ENCODE measurements around the gene UBL3. TPM values are rescaled to one million over a fixed set of nuclear protein-coding genes. Genes with fewer than 3 reads are reported as not detected.

The UBL3 gene, protein sequence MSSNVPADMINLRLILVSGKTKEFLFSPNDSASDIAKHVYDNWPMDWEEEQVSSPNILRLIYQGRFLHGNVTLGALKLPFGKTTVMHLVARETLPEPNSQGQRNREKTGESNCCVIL
- total RNA-seq, result 10 to 100 TPM; 24.2 to 29.4 TPM
- polyA plus RNA-seq, result 10 to 100 TPM; 14.8 to 20.7 TPM
- long read RNA-seq, donor 1, full-length matches to known transcripts, result 32 of 42 reads
- long read RNA-seq, donor 1, partial matches to known transcripts, result 2 of 42 reads
- long read RNA-seq, donor 1, other reads (novel, unspliced or antisense), result 8 of 42 reads
- long read RNA-seq, donor 2, full-length matches to known transcripts, result 30 of 45 reads
- long read RNA-seq, donor 2, partial matches to known transcripts, result 3 of 45 reads
- long read RNA-seq, donor 2, other reads (novel, unspliced or antisense), result 12 of 45 reads

DNA sequence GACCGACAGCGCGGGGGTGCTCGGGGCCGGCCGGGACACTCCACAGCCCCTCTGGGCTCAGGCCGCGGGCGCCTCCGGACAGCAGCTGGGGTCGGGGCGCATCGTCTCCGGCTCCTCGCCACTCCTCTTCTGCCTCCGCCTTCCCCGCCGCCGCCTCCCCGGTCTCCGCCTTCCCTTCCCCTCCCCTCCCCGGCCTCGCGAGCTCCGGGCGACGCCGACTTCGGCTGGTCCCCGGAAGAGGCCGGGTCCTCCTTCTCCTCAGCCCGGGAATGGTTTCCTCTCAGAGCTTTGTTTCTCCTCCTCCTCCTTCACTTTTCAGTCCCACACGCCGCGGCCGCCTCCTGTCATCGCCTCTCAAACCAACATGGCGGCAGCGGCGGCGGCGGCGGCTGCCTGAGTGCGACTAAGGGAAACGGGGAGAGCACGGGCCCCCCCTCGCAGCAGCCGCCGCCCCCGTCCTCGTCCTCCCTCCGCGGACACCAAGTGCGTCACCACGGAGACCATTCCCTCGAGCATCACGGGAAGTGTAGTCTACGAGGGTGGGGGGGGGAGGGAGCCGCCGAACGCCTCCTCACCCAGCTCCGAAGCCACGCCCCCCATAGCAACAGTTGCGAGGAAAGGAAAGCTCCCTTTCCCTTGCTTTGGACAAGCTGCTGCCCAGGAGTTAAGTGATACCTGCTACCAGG is at the start of gene UBL3:
UBL3 (minus strand) TSS at position 405 of the 686 bp plus-strand sequence. CDS start 1,079 bp downstream, outside the sequence.
- H3K4me3 ChIP-seq (ENCODE audit: low read length in 2 of 2), result peak within 1 kb of the TSS; percentile 71 to 85
- no peaks in the 10 kb centered on the region for H3K4me1 ChIP-seq (ENCODE audit: control insufficient read depth in 1 of 2, insufficient read depth in 2 of 2, low read length in 2 of 2)
- H3K9me3 ChIP-seq (ENCODE audit: control insufficient read depth, low read length), result no peaks in the 10 kb centered on the region
- peak; percentile 96 for ATAC-seq (ENCODE audit: low FRiP score)
- peak; percentile 98 for DNase-seq
- H3K27ac ChIP-seq (ENCODE audit: low read depth in 1 of 2, low read length in 2 of 2), result peak within 1 kb of the TSS; percentile 86 to 96
- no peaks in the 10 kb centered on the region for H3K36me3 ChIP-seq (ENCODE audit: control insufficient read depth in 1 of 2, insufficient read depth in 2 of 2, low read length in 1 of 2)
- H3K27me3 ChIP-seq (ENCODE audit: control insufficient read depth in 1 of 2, insufficient read depth in 2 of 2, low read length in 1 of 2), result no peaks in the 10 kb centered on the region
- intact Hi-C loops (cut with DNase I), result loop anchor here in 1 of 2 donors (2.0 to 10.0 kb wide), 3 partner anchors 74 to 614 kb away; partner anchors contain the start of genes HMGB1 and SLC7A1
- 0% methylated on average over 49 to 64 of the region's 64 CpGs for WGBS, 2 donors

DNA sequence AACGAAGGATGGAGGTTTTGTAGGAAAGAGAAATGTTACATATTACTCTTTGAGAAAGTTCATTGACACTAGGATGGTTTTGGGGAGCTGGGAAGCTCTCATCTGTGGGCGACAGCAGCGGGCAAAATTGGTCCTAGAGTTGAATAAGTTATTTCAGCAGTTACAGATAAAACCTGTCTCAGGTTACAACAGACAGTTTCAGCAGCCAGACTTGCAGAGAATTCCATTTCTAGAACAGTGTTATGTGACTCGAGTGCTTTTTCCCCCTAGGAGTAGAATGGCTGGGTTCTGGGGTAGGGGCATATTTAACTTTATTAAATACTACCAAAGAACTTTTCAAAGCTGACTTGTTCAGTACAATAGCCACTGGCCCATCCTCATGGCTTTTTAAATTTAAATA is 46.7 kb upstream of the UBL3 start:
- WGBS, 2 donors, result 61 to 71% methylated on average over 4 of the region's 4 CpGs
- H3K36me3 ChIP-seq (ENCODE audit: control insufficient read depth in 1 of 2, insufficient read depth in 2 of 2, low read length in 1 of 2), result no peaks in the 10 kb centered on the region

DNA sequence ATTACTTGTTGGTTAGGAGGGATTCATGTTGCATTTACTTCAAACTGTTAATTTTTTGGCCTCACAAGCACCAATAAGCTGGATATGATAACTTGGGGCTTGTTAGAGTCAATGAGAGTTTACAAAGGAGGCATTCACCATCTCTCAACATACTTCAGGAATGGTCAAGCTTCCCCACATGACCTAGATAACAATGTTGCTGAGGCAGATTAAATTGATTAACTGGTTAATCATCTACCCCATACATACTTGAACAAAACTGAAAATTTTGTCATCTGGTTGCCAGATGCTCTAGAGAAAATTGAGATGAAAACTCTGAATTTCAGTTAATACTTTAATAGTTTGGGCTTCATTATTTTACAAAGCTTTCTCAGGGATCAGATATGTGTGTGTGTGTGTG is 43.0 kb upstream of the UBL3 start:
- Histone ChIP-seq H3K36me3 (ENCODE audit: control insufficient read depth in 1 of 2, insufficient read depth in 2 of 2, low read length in 1 of 2) (no peaks in the 10 kb centered on the region), H3K27ac (ENCODE audit: low read depth in 1 of 2, low read length in 2 of 2) (no peak overlapping the region), H3K4me3 (ENCODE audit: low read length in 2 of 2) (no peak overlapping the region), H3K27me3 (ENCODE audit: control insufficient read depth in 1 of 2, insufficient read depth in 2 of 2, low read length in 1 of 2) (no peaks in the 10 kb centered on the region), H3K9me3 (ENCODE audit: control insufficient read depth, low read length) (no peaks in the 10 kb centered on the region), H3K4me1 (ENCODE audit: control insufficient read depth in 1 of 2, insufficient read depth in 2 of 2, low read length in 2 of 2) (no peaks in the 10 kb centered on the region)
- ATAC-seq (ENCODE audit: low FRiP score), result no peak
- intact Hi-C loops (cut with DNase I), result no loop called here
- DNase-seq, result no peak

More for the DNA sequence above, 46.7 kb upstream of the UBL3 start:
- no peak for ATAC-seq (ENCODE audit: low FRiP score)
- Histone ChIP-seq H3K27ac (ENCODE audit: low read depth in 1 of 2, low read length in 2 of 2) (no peak overlapping the region), H3K9me3 (ENCODE audit: control insufficient read depth, low read length) (no peaks in the 10 kb centered on the region), H3K4me3 (ENCODE audit: low read length in 2 of 2) (no peak overlapping the region), H3K4me1 (ENCODE audit: control insufficient read depth in 1 of 2, insufficient read depth in 2 of 2, low read length in 2 of 2) (no peaks in the 10 kb centered on the region), H3K27me3 (ENCODE audit: control insufficient read depth in 1 of 2, insufficient read depth in 2 of 2, low read length in 1 of 2) (no peaks in the 10 kb centered on the region)
- DNase-seq, result no peak
- intact Hi-C loops (cut with DNase I), result no loop called here

DNA sequence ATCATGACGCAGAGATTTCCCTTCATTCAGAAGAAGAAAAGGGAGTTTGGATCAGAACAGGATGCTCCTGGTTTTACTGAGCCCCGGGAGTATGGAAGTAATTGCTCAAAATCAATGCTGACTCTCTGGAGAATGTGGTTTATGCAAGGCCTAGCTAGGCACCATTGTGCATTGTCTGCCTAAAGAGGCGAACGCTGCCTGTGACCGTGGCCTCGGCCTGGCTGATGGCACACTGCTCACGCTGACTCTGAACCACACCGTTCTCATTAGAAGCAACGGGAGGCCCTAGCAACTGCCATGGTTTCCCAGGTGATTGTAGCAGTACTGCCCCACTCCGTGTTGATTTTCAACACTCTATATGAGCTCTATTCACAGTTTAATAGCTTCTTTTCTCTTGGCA is 41.7 kb upstream of the UBL3 start:
- DNase-seq (no peak), ATAC-seq (ENCODE audit: low FRiP score) (no peak)
- no peaks in the 10 kb centered on the region for H3K27me3 ChIP-seq (ENCODE audit: control insufficient read depth in 1 of 2, insufficient read depth in 2 of 2, low read length in 1 of 2)
- no peak overlapping the region for H3K27ac ChIP-seq (ENCODE audit: low read depth in 1 of 2, low read length in 2 of 2)
- no peaks in the 10 kb centered on the region for H3K36me3 ChIP-seq (ENCODE audit: control insufficient read depth in 1 of 2, insufficient read depth in 2 of 2, low read length in 1 of 2)
- 74 to 77% methylated on average over 10 of the region's 10 CpGs for WGBS, 2 donors
- no peak overlapping the region for H3K4me3 ChIP-seq (ENCODE audit: low read length in 2 of 2)
- intact Hi-C loops (cut with DNase I), result no loop called here
- no peaks in the 10 kb centered on the region for H3K4me1 ChIP-seq (ENCODE audit: control insufficient read depth in 1 of 2, insufficient read depth in 2 of 2, low read length in 2 of 2)
- H3K9me3 ChIP-seq (ENCODE audit: control insufficient read depth, low read length), result no peaks in the 10 kb centered on the region

DNA sequence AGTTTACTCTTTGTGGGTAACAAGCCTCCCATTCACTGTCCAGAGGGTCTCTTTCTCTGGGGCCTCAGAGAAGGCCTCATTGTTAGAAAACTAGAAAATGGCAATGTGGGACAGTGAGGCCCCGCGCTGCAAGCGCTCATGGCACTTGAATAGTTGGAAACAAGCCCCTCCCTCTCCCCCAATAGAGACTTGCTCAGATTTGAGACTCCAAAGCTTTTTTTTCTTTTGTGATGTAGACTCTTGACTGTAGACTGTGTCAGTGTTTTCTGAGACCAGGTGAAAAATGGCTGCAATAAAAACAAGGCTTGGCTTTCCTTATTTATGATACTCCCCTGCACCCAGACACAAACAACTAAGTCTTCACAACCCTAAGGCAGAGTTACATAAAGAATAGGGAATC is 38.7 kb upstream of the UBL3 start:
- no peaks in the 10 kb centered on the region for H3K4me1 ChIP-seq (ENCODE audit: control insufficient read depth in 1 of 2, insufficient read depth in 2 of 2, low read length in 2 of 2)
- H3K4me3 ChIP-seq (ENCODE audit: low read length in 2 of 2), result no peak overlapping the region
- H3K9me3 ChIP-seq (ENCODE audit: control insufficient read depth, low read length), result no peaks in the 10 kb centered on the region
- H3K27ac ChIP-seq (ENCODE audit: low read depth in 1 of 2, low read length in 2 of 2), result no peak overlapping the region
- 97 to 98% methylated on average over 3 of the region's 3 CpGs for WGBS, 2 donors
- no peaks in the 10 kb centered on the region for H3K27me3 ChIP-seq (ENCODE audit: control insufficient read depth in 1 of 2, insufficient read depth in 2 of 2, low read length in 1 of 2)
- intact Hi-C loops (cut with DNase I), result no loop called here
- ATAC-seq (ENCODE audit: low FRiP score) (no peak), DNase-seq (no peak)
- no peaks in the 10 kb centered on the region for H3K36me3 ChIP-seq (ENCODE audit: control insufficient read depth in 1 of 2, insufficient read depth in 2 of 2, low read length in 1 of 2)

DNA sequence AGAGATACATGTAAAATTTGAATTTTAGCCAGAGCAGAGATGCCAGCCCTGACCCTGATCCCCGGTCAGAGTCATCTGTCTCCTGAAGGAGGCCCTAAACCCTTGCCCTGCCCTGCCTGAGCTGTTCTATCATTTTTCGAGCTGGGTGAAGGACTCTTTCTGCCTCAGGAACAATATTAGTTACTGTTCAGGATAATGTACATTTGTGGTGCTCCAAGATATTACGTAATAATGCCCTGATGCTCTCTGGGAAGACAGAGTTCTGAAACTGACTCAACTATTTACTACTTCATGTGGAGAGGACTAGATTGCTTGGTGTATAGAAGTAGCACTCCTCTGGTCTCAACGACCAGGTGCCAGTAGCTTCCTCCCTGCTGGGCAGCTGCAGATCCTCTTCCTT is 37.9 kb upstream of the UBL3 start:
- no peak for ATAC-seq (ENCODE audit: low FRiP score)
- 92% methylated on average over 4 of the region's 4 CpGs for WGBS, 2 donors
- H3K36me3 ChIP-seq (ENCODE audit: control insufficient read depth in 1 of 2, insufficient read depth in 2 of 2, low read length in 1 of 2), result no peaks in the 10 kb centered on the region
- H3K9me3 ChIP-seq (ENCODE audit: control insufficient read depth, low read length), result no peaks in the 10 kb centered on the region
- H3K27me3 ChIP-seq (ENCODE audit: control insufficient read depth in 1 of 2, insufficient read depth in 2 of 2, low read length in 1 of 2), result no peaks in the 10 kb centered on the region
- intact Hi-C loops (cut with DNase I), result no loop called here
- no peak for DNase-seq
- H3K4me3 ChIP-seq (ENCODE audit: low read length in 2 of 2), result no peak overlapping the region
- H3K4me1 ChIP-seq (ENCODE audit: control insufficient read depth in 1 of 2, insufficient read depth in 2 of 2, low read length in 2 of 2), result no peaks in the 10 kb centered on the region
- H3K27ac ChIP-seq (ENCODE audit: low read depth in 1 of 2, low read length in 2 of 2), result no peak overlapping the region

DNA sequence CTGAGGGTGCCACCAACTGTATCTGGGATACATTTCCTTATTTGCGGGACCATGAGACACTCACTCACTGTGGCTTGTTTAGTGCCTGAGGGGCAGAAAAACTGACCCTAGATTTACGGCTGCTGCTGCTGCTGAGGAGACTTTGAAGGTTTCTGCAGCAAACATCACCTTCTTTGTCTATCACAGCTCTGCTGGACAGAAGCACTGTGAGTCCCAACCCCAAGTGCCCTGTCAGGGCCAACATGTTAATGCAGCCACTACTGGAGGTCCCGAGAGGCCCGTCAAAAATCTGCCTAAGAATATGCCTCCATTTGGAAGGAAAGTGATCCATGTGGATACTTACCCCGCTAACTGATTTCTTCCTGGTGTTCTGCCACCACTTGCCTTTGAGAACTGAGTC is 37.3 kb upstream of the UBL3 start:
- ATAC-seq (ENCODE audit: low FRiP score) (no peak), DNase-seq (no peak)
- intact Hi-C loops (cut with DNase I), result no loop called here
- H3K27me3 ChIP-seq (ENCODE audit: control insufficient read depth in 1 of 2, insufficient read depth in 2 of 2, low read length in 1 of 2), result no peaks in the 10 kb centered on the region
- WGBS, 2 donors, result 81 to 86% methylated on average over 5 of the region's 5 CpGs
- no peaks in the 10 kb centered on the region for H3K4me1 ChIP-seq (ENCODE audit: control insufficient read depth in 1 of 2, insufficient read depth in 2 of 2, low read length in 2 of 2)
- H3K4me3 ChIP-seq (ENCODE audit: low read length in 2 of 2), result no peak overlapping the region
- H3K36me3 ChIP-seq (ENCODE audit: control insufficient read depth in 1 of 2, insufficient read depth in 2 of 2, low read length in 1 of 2), result no peaks in the 10 kb centered on the region
- no peaks in the 10 kb centered on the region for H3K9me3 ChIP-seq (ENCODE audit: control insufficient read depth, low read length)
- no peak overlapping the region for H3K27ac ChIP-seq (ENCODE audit: low read depth in 1 of 2, low read length in 2 of 2)

DNA sequence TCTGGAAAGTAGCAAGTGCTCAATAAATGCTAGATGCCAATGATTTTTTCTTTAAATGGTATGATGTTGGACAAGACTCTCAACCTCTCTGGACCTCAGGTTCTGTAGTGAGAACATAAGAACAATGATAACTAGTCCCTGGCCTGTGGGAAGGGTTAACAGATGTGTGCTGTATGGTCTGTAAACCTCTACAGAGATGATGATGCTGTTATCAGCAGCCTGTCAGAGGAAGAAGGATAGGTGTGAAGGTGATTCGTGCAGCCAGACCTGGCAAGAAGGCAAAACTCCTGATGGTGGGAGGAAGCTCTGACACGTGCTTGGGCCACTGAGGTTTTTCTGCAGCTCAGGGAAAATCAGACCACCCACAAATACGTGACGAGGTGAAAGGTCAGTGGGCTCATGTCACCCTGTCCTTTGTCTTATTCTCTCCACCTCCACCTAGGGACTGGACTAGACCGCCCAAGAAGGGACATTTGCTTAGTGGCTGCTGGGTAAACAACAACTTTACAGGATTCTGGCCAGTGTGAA is 36.7 kb upstream of the UBL3 start:
- 75 to 77% methylated on average over 5 of the region's 5 CpGs for WGBS, 2 donors
- DNase-seq (no peak), ATAC-seq (ENCODE audit: low FRiP score) (no peak)
- H3K36me3 ChIP-seq (ENCODE audit: control insufficient read depth in 1 of 2, insufficient read depth in 2 of 2, low read length in 1 of 2), result no peaks in the 10 kb centered on the region
- no peak overlapping the region for H3K27ac ChIP-seq (ENCODE audit: low read depth in 1 of 2, low read length in 2 of 2)
- no peaks in the 10 kb centered on the region for H3K4me1 ChIP-seq (ENCODE audit: control insufficient read depth in 1 of 2, insufficient read depth in 2 of 2, low read length in 2 of 2)
- H3K27me3 ChIP-seq (ENCODE audit: control insufficient read depth in 1 of 2, insufficient read depth in 2 of 2, low read length in 1 of 2), result no peaks in the 10 kb centered on the region
- no peak overlapping the region for H3K4me3 ChIP-seq (ENCODE audit: low read length in 2 of 2)
- intact Hi-C loops (cut with DNase I), result no loop called here
- H3K9me3 ChIP-seq (ENCODE audit: control insufficient read depth, low read length), result no peaks in the 10 kb centered on the region

All from aorta (tissue), 5 donors.